ENCODE data around the gene IGSF21. TPM values are rescaled to one million over a fixed set of nuclear protein-coding genes. Genes with fewer than 3 reads are reported as not detected.

Gene IGSF21
- not detected for total RNA-seq (2021; fragmentation: NEBNext Ultra II Directional; extraction: Animal tissue kit (Norgen Biotek cat#: 25700))
- long read RNA-seq = 0 reads

GRCh38 chr1:18107369-18108298 lies at the start of gene IGSF21:
Gene IGSF21, plus strand, starts transcription at chr1:18107798. Its CDS starts 331 bp downstream, at chr1:18108129.
- Mint-ChIP-seq H3K27me3 (ENCODE audit: insufficient read depth) (peaks cover 35% of the 10 kb centered on the region), H3K4me3 (no peak within 1 kb of the TSS), H3K36me3 (ENCODE audit: low read depth) (no peaks in the 10 kb centered on the region)

GRCh38 chr1:18058206-18058921 lies 49.2 kb upstream of the IGSF21 start:
- Mint-ChIP-seq H3K36me3 (ENCODE audit: low read depth) (peaks cover 8% of the 10 kb centered on the region; the same call in 1 of the 2 replicates), H3K27me3 (ENCODE audit: insufficient read depth) (no peaks in the 10 kb centered on the region)
- TF ChIP-seq CTCF (IDR thresholded peaks at IDR 0.05) = no peak

More at GRCh38 chr1:18107369-18108298, at the start of gene IGSF21:
- no peaks in the 10 kb centered on the region for H3K4me1 Mint-ChIP-seq (ENCODE audit: low read depth)
- no peak for TF ChIP-seq CTCF (IDR thresholded peaks at IDR 0.05)
- no peaks in the 10 kb centered on the region; the same call in 1 of the 2 replicates for H3K9me3 Mint-ChIP-seq
- no peak within 1 kb of the TSS for H3K27ac Mint-ChIP-seq
- DNase-seq = no peak

GRCh38 chr1:18058981-18059605 lies 48.5 kb upstream of the IGSF21 start:
- Mint-ChIP-seq H3K4me3 (no peak overlapping the region), H3K9me3 (peaks cover 72% of the 10 kb centered on the region), H3K36me3 (ENCODE audit: low read depth) (peaks cover 8% of the 10 kb centered on the region; the same call in 1 of the 2 replicates), H3K27ac (no peak overlapping the region), H3K4me1 (ENCODE audit: low read depth) (no peaks in the 10 kb centered on the region), H3K27me3 (ENCODE audit: insufficient read depth) (no peaks in the 10 kb centered on the region)
- DNase-seq = no peak
- TF ChIP-seq CTCF (IDR thresholded peaks at IDR 0.05) = no peak

More at GRCh38 chr1:18058206-18058921, 49.2 kb upstream of the IGSF21 start:
- DNase-seq = no peak
- H3K9me3 Mint-ChIP-seq = peaks cover 66% of the 10 kb centered on the region
- no peaks in the 10 kb centered on the region for H3K4me1 Mint-ChIP-seq (ENCODE audit: low read depth)
- H3K27ac Mint-ChIP-seq = no peak overlapping the region
- no peak overlapping the region for H3K4me3 Mint-ChIP-seq

- Mint-ChIP-seq H3K27me3 (ENCODE audit: insufficient read depth) (no peaks in the 10 kb centered on the region), H3K36me3 (ENCODE audit: low read depth) (peaks cover 8% of the 10 kb centered on the region; the same call in 1 of the 2 replicates), H3K27ac (no peak overlapping the region), H3K9me3 (peaks cover 69% of the 10 kb centered on the region), H3K4me1 (ENCODE audit: low read depth) (no peaks in the 10 kb centered on the region), H3K4me3 (no peak overlapping the region)
- TF ChIP-seq CTCF (IDR thresholded peaks at IDR 0.05) = no peak
- DNase-seq = no peak
Observed at GRCh38 chr1:18060366-18060765, 47.2 kb upstream of the IGSF21 start.

GRCh38 chr1:18062185-18062584 lies 45.4 kb upstream of the IGSF21 start:
- H3K9me3 Mint-ChIP-seq = peaks cover 74% of the 10 kb centered on the region
- no peak overlapping the region for H3K27ac Mint-ChIP-seq
- peaks cover 6% of the 10 kb centered on the region; the same call in 1 of the 2 replicates for H3K27me3 Mint-ChIP-seq (ENCODE audit: insufficient read depth)

More at GRCh38 chr1:18062185-18062584, 45.4 kb upstream of the IGSF21 start:
- no peak for TF ChIP-seq CTCF (IDR thresholded peaks at IDR 0.05)
- peaks cover 8% of the 10 kb centered on the region; the same call in 1 of the 2 replicates for H3K36me3 Mint-ChIP-seq (ENCODE audit: low read depth)
- DNase-seq = no peak
- H3K4me3 Mint-ChIP-seq = no peak overlapping the region
- H3K4me1 Mint-ChIP-seq (ENCODE audit: low read depth) = no peaks in the 10 kb centered on the region
